VCaP (cell line): ENCODE data around the gene SPINK1.
A peak's percentile ranks its signal among the peaks of the same experiment; 100 is the strongest.

Experiments
- H3K27ac ChIP-seq: fragments of 450-650 bp; 2 replicates; pipeline ENCODE4 v1.5.1; 2017
- CTCF ChIP-seq: fragments of 450-650 bp; conservative IDR thresholded peaks from 2 replicates; pipeline ENCODE4 v1.5.1; 2017; ENCODE audit warnings: mild to moderate bottlenecking, moderate library complexity

Gene SPINK1

GRCh38 chr5:147849226-147849625 lies 17.8 kb upstream of the SPINK1 start:
- no peak for TF ChIP-seq CTCF
- no peak overlapping the region for H3K27ac ChIP-seq

- H3K27ac ChIP-seq: no peak overlapping the region
- no peak for TF ChIP-seq CTCF
Measured at GRCh38 chr5:147845618-147846017, 14.1 kb upstream of the SPINK1 start.

- no peak for TF ChIP-seq CTCF
Measured at GRCh38 chr5:147844846-147845245, 13.4 kb upstream of the SPINK1 start.

GRCh38 chr5:147842869-147843268 lies 11.4 kb upstream of the SPINK1 start:
- H3K27ac ChIP-seq: no peak overlapping the region
- TF ChIP-seq CTCF: no peak

More at GRCh38 chr5:147844846-147845245, 13.4 kb upstream of the SPINK1 start:
- no peak overlapping the region for H3K27ac ChIP-seq

GRCh38 chr5:147836439-147836838 lies 5.0 kb upstream of the SPINK1 start:
- no peak for TF ChIP-seq CTCF
- H3K27ac ChIP-seq: peak overlapping the region; percentile 92

GRCh38 chr5:147835386-147835798 lies 3.9 kb upstream of the SPINK1 start:
- TF ChIP-seq CTCF: no peak
- peak overlapping the region; percentile 92 for H3K27ac ChIP-seq

- no peak for TF ChIP-seq CTCF
- H3K27ac ChIP-seq: peak overlapping the region; percentile 18; the same call in 1 of the 2 replicates
Measured at GRCh38 chr5:147832541-147832940, 1.1 kb upstream of the SPINK1 start.
